SU-DHL-6 (cell line): Measurements from ENCODE around the gene INPP1.

Experiments used
- H2AFZ ChIP-seq: fragments of 200-600 bp; sonication (generic); 2 replicates; pipeline ENCODE4 v1.6.1; 2014; ENCODE audit warnings: low read depth, mild to moderate bottlenecking, moderate library complexity, mixed read lengths, antibody characterized with exemption, low read length; ENCODE audit not compliant: severe bottlenecking
- H3F3A ChIP-seq: fragments of 200-600 bp; shearing (Covaris generic); 2 replicates; pipeline ENCODE4 v1.6.0; 2016; ENCODE audit warnings: antibody characterized with exemption, mild to moderate bottlenecking; ENCODE audit not compliant: insufficient read depth
- H3K27ac ChIP-seq: fragments of 200-600 bp; sonication (generic); 2 replicates; pipeline ENCODE4 v1.5.1; 2016; ENCODE audit warnings: low read depth, mild to moderate bottlenecking, low read length, moderate library complexity, mixed read lengths
- H3K27me3 ChIP-seq: fragments of 200-600 bp; sonication (generic), shearing (Covaris generic); 2 replicates; pipeline ENCODE4 v1.6.0; 2014; ENCODE audit warnings: mild to moderate bottlenecking, low read length
- H3K36me3 ChIP-seq: fragments of 200-600 bp; sonication (generic); 2 replicates; pipeline ENCODE4 v1.6.1; 2014; ENCODE audit warnings: mild to moderate bottlenecking, low read length, mixed read lengths
- H3K4me2 ChIP-seq: fragments of 300-600, 200-600 bp; shearing (Covaris generic), sonication (generic); 2 replicates; pipeline ENCODE4 v1.6.0; 2014; ENCODE audit warnings: low read length, low read depth, mild to moderate bottlenecking; ENCODE audit not compliant: poor library complexity, severe bottlenecking
- H3K4me3 ChIP-seq: fragments of 200-600 bp; sonication (generic); 2 replicates; pipeline ENCODE4 v1.5.1; 2014; ENCODE audit warnings: antibody characterized with exemption, low read length, mild to moderate bottlenecking, mixed read lengths; ENCODE audit not compliant: insufficient read depth, poor library complexity, severe bottlenecking
- H3K79me2 ChIP-seq: fragments of 200-600 bp; sonication (generic); 2 replicates; pipeline ENCODE4 v1.6.1; 2014; ENCODE audit warnings: mild to moderate bottlenecking, low read length, moderate library complexity; ENCODE audit not compliant: insufficient read depth
- H3K9ac ChIP-seq: fragments of 200-600 bp; sonication (generic); 2 replicates; pipeline ENCODE4 v1.7.0; 2014; ENCODE audit warnings: mild to moderate bottlenecking, low read length
- H3K9me2 ChIP-seq: fragments of 200-600 bp; sonication (generic); replicated peaks from 2 replicates; pipeline ENCODE4 v1.6.1; 2014; ENCODE audit warnings: low read length; ENCODE audit not compliant: insufficient read depth
- H3K9me3 ChIP-seq: fragments of 200-600 bp; sonication (generic); 2 replicates; pipeline ENCODE4 v1.6.1; 2014; ENCODE audit warnings: low read length, mixed read lengths; ENCODE audit not compliant: insufficient read depth
- H4K20me1 ChIP-seq: fragments of 200-600 bp; sonication (generic); 2 replicates; pipeline ENCODE4 v1.6.1; 2014; ENCODE audit warnings: low read depth, mild to moderate bottlenecking, antibody characterized with exemption, low read length, moderate library complexity, mixed read lengths
- CTCF ChIP-seq: fragments of 200-600 bp; sonication (generic); IDR thresholded peaks from one replicate; pipeline ENCODE4 v1.5.1; 2017; ENCODE audit warnings: antibody characterized with exemption, mild to moderate bottlenecking, low read length, moderate library complexity; ENCODE audit not compliant: insufficient read depth, poor library complexity, severe bottlenecking
- EZH2phosphoT487 ChIP-seq: fragments of 200-600 bp; sonication (generic), shearing (Covaris generic); conservative IDR thresholded peaks from 2 replicates; pipeline ENCODE4 v1.6.1; 2018; ENCODE audit warnings: mild to moderate bottlenecking, antibody characterized with exemption, low read length, moderate library complexity, mixed read lengths

INPP1 gene

DNA sequence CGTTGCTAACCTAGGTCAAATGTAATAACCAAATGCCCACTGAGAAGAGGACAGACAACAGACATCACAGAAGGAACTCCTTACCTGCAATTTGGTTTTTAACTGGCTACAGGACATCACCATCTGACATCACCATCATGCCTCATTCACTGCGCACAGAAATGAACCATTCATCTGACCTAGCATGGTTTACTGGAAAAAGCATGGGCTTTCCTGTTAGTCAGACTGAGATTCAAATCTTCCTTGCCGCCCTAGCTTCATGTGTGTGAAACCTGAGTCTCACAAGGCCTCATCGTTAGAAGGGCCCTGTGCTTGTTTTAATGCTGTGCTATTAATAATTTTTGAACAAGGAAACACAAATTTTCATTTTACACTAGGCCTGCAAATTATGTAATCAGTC is 22.7 kb upstream of the INPP1 start:
- no peaks in the 10 kb centered on the region for H3K9me2 ChIP-seq
- H3K4me3 ChIP-seq, result peak overlapping the region; percentile 65
- no peak overlapping the region; the same call in 1 of the 2 replicates for H3K9ac ChIP-seq
- no peaks in the 10 kb centered on the region for H3K27me3 ChIP-seq
- H3K4me2 ChIP-seq, result peak overlapping the region; percentile 87
- no peaks in the 10 kb centered on the region for H4K20me1 ChIP-seq
- H3K9me3 ChIP-seq, result no peaks in the 10 kb centered on the region
- H2AFZ ChIP-seq, result peak overlapping the region; percentile 75
- peaks cover 12% of the 10 kb centered on the region; the same call in 1 of the 2 replicates for H3F3A ChIP-seq
- H3K36me3 ChIP-seq, result no peaks in the 10 kb centered on the region
- peaks cover 29% of the 10 kb centered on the region for H3K79me2 ChIP-seq
- TF ChIP-seq EZH2phosphoT487, result no peak
- TF ChIP-seq CTCF, result no peak
- no peak overlapping the region for H3K27ac ChIP-seq

DNA sequence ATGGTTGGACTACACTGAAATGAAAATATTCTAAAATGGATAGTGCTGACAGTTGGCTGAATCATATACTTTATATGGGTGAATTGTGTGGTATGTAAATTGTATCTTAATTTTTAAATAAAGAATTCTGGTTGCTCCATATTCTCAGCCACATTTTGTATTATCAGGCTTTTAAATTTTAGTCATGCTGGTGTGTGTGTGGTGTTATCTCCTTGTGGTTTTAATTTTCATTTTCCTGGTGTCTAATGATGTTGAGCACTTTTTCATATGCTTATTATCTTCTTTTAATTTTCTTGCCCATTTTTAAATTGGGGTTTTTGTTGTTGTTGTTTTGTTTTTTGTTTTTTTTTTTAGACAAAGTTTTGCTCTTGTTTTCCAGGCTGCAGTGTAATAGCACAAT is 20.0 kb upstream of the INPP1 start:
- no peaks in the 10 kb centered on the region for H3K36me3 ChIP-seq
- TF ChIP-seq EZH2phosphoT487 (no peak), CTCF (no peak)
- H4K20me1 ChIP-seq, result no peaks in the 10 kb centered on the region
- H2AFZ ChIP-seq, result no peak overlapping the region
- H3K79me2 ChIP-seq, result peaks cover 6% of the 10 kb centered on the region; the same call in 1 of the 2 replicates
- H3K27me3 ChIP-seq, result no peaks in the 10 kb centered on the region
- H3K4me2 ChIP-seq, result no peak overlapping the region
- no peaks in the 10 kb centered on the region for H3K9me3 ChIP-seq
- no peak overlapping the region for H3K27ac ChIP-seq
- no peaks in the 10 kb centered on the region for H3K9me2 ChIP-seq
- peaks cover 12% of the 10 kb centered on the region; the same call in 1 of the 2 replicates for H3F3A ChIP-seq
- H3K9ac ChIP-seq, result no peak overlapping the region
- no peak overlapping the region for H3K4me3 ChIP-seq

GRCh38 chr2:190325588-190325987 is 17.8 kb upstream of the INPP1 start:
- H3K9ac ChIP-seq, result no peak overlapping the region

More at GRCh38 chr2:190325588-190325987, 17.8 kb upstream of the INPP1 start:
- Histone ChIP-seq H3K27ac (no peak overlapping the region), H3K36me3 (no peaks in the 10 kb centered on the region), H3K27me3 (no peaks in the 10 kb centered on the region), H3K4me3 (no peak overlapping the region), H4K20me1 (no peaks in the 10 kb centered on the region), H3K9me2 (no peaks in the 10 kb centered on the region), H3K79me2 (no peaks in the 10 kb centered on the region), H3F3A (no peaks in the 10 kb centered on the region), H3K9me3 (no peaks in the 10 kb centered on the region), H2AFZ (no peak overlapping the region), H3K4me2 (no peak overlapping the region)
- TF ChIP-seq CTCF (no peak), EZH2phosphoT487 (no peak)
